ENCODE data around the gene RTN4RL1. TPM values are rescaled to one million over a fixed set of nuclear protein-coding genes. Genes with fewer than 3 reads are reported as not detected.

Gene RTN4RL1
- total RNA-seq, 2 experiments from 2014 or later, result not detected

DNA sequence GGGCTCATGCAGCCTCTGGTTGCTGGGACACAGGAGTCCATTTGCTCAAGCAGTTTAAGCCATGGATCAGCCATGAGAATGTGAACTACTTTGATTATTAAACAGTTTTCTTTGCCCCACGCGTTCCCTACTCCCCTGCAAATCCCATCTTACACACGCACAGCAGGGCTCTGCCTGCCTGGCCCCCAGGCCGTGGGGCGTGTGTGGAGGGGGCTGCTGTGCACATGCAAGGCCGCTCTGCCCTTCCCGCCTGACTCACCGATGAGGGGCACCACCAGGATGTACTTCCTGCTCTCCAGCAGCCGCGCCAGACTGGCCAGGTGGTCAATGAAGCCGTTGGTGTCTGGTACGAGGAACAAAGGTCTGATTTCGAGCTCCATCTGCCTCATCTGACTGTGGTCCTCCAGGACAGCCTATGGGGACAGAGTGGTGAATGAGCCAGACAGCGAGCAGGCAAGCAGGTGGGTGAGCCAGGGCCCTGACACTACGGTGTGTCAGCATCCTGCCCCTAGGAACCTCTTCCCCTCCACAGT lies 43.5 kb upstream of the RTN4RL1 start:
- ChIA-PET CTCF (ENCODE audit: unreplicated experiment) (interaction anchor here (1.5 kb wide), 1 partner anchor 81 kb away, joined by 4 read pairs; no protein-coding TSS in a partner anchor), POLR2A (no interaction called here)
- intact Hi-C loops (cut with micrococcal nuclease; ENCODE audit: unreplicated experiment), result no loop called here
- Histone ChIP-seq H3K4me2 (ENCODE audit: low read length) (no peak overlapping the region), H3K36me3 (ENCODE audit: insufficient read depth, low read length) (no peaks in the 10 kb centered on the region), H4K20me1 (ENCODE audit: insufficient read depth, low read length) (no peaks in the 10 kb centered on the region), H3K4me1 (ENCODE audit: insufficient read depth, low read length, poor library complexity, severe bottlenecking) (peaks cover 25% of the 10 kb centered on the region), H3K79me2 (ENCODE audit: insufficient read depth, low read depth, low read length) (no peaks in the 10 kb centered on the region), H2AFZ (ENCODE audit: low read length) (no peak overlapping the region), H3K4me3 (ENCODE audit: low read depth, low read length, poor library complexity, severe bottlenecking) (no peak overlapping the region), H3K27ac (ENCODE audit: low read depth, low read length, poor library complexity, severe bottlenecking) (peak overlapping the region; percentile 16), H3K9me2 (ENCODE audit: insufficient read depth, low read length) (no peaks in the 10 kb centered on the region), H3K9me3 (ENCODE audit: low read length) (no peaks in the 10 kb centered on the region)
- peak; percentile 49 for DNase-seq (ENCODE audit: low spot score)
- no peak for TF ChIP-seq EZH2phosphoT487 (IDR thresholded peaks at IDR 0.05; ENCODE audit: borderline replicate concordance, low read depth, low read length)
- TF ChIP-seq, protein P1, sequence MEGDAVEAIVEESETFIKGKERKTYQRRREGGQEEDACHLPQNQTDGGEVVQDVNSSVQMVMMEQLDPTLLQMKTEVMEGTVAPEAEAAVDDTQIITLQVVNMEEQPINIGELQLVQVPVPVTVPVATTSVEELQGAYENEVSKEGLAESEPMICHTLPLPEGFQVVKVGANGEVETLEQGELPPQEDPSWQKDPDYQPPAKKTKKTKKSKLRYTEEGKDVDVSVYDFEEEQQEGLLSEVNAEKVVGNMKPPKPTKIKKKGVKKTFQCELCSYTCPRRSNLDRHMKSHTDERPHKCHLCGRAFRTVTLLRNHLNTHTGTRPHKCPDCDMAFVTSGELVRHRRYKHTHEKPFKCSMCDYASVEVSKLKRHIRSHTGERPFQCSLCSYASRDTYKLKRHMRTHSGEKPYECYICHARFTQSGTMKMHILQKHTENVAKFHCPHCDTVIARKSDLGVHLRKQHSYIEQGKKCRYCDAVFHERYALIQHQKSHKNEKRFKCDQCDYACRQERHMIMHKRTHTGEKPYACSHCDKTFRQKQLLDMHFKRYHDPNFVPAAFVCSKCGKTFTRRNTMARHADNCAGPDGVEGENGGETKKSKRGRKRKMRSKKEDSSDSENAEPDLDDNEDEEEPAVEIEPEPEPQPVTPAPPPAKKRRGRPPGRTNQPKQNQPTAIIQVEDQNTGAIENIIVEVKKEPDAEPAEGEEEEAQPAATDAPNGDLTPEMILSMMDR (conservative IDR thresholded peaks at IDR 0.05; ENCODE audit: low read length), result no peak
- no TSS peak for BruUV-seq (replicated peaks)

DNA sequence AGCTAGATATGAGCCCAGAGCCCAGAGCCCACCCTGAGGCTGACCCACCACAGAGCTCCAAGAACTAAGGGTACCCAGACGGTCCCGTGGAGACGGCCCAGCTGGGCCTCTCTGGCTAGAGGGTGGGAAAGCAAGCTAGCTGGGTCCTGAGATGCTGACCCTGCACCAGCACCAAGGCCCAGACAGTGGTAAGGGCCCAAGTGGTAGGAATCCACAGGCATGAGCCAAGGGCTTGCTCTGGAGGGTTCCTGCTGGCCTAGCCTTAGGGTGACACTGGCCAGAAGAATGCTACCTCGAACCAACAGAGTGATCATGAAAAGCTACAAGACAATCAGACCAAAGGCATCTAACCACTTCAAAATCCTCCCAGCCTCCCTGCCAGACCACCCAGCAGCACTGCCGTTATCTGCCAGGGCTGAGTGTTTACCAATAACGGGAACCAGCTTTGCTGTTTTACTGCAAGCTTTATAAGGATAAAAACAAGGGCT lies 42.9 kb upstream of the RTN4RL1 start:
- no peak overlapping the region for H3K4me2 ChIP-seq (ENCODE audit: low read length)
- POLR2A ChIA-PET, result no interaction called here
- intact Hi-C loops (cut with micrococcal nuclease; ENCODE audit: unreplicated experiment), result no loop called here
- no peaks in the 10 kb centered on the region for H3K9me2 ChIP-seq (ENCODE audit: insufficient read depth, low read length)
- H3K9me3 ChIP-seq (ENCODE audit: low read length), result no peaks in the 10 kb centered on the region
- peak overlapping the region; percentile 16 for H3K27ac ChIP-seq (ENCODE audit: low read depth, low read length, poor library complexity, severe bottlenecking)
- CTCF ChIA-PET (ENCODE audit: unreplicated experiment), result interaction anchor here (1.5 kb wide), 1 partner anchor 81 kb away, joined by 4 read pairs; no protein-coding TSS in a partner anchor
- no peaks in the 10 kb centered on the region for H4K20me1 ChIP-seq (ENCODE audit: insufficient read depth, low read length)
- TF ChIP-seq, protein P1 (conservative IDR thresholded peaks at IDR 0.05; ENCODE audit: low read length), result no peak
- no peak for TF ChIP-seq EZH2phosphoT487 (IDR thresholded peaks at IDR 0.05; ENCODE audit: borderline replicate concordance, low read depth, low read length)
- no peak overlapping the region for H3K4me3 ChIP-seq (ENCODE audit: low read depth, low read length, poor library complexity, severe bottlenecking)
- no peaks in the 10 kb centered on the region for H3K36me3 ChIP-seq (ENCODE audit: insufficient read depth, low read length)
- no peaks in the 10 kb centered on the region for H3K79me2 ChIP-seq (ENCODE audit: insufficient read depth, low read depth, low read length)
- no peak for DNase-seq (ENCODE audit: low spot score)
- peaks cover 28% of the 10 kb centered on the region for H3K4me1 ChIP-seq (ENCODE audit: insufficient read depth, low read length, poor library complexity, severe bottlenecking)
- no peak overlapping the region for H2AFZ ChIP-seq (ENCODE audit: low read length)
- no TSS peak for BruUV-seq (replicated peaks)

DNA sequence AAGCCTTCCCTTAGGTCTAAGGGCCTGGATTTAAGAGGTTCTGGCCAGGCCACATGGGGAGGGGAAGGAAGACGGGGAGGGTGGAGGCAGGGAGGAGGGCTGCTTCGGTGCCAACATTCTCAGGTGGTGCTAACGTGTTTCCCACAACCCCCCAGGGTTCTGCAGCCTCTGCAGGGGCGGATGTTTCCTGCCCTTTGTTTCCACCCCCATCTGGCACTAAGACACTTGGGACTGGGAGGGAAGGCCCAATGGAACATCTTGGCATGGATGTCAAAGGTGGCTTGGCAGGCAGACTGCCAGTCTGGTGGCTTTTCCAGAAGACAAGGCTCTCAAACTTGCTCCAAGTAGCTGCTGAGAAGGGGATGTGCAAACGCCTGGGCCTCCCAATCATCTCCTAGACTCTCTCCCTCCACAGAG lies 42.5 kb upstream of the RTN4RL1 start:
- intact Hi-C loops (cut with micrococcal nuclease; ENCODE audit: unreplicated experiment), result no loop called here
- no peaks in the 10 kb centered on the region for H3K36me3 ChIP-seq (ENCODE audit: insufficient read depth, low read length)
- no peaks in the 10 kb centered on the region for H3K9me3 ChIP-seq (ENCODE audit: low read length)
- no peaks in the 10 kb centered on the region for H4K20me1 ChIP-seq (ENCODE audit: insufficient read depth, low read length)
- no peak for DNase-seq (ENCODE audit: low spot score)
- peaks cover 28% of the 10 kb centered on the region for H3K4me1 ChIP-seq (ENCODE audit: insufficient read depth, low read length, poor library complexity, severe bottlenecking)
- ChIA-PET POLR2A (no interaction called here), CTCF (ENCODE audit: unreplicated experiment) (no interaction called here)
- TF ChIP-seq, protein P1 (conservative IDR thresholded peaks at IDR 0.05; ENCODE audit: low read length), result no peak
- no peak for TF ChIP-seq EZH2phosphoT487 (IDR thresholded peaks at IDR 0.05; ENCODE audit: borderline replicate concordance, low read depth, low read length)
- no peaks in the 10 kb centered on the region for H3K79me2 ChIP-seq (ENCODE audit: insufficient read depth, low read depth, low read length)
- H3K27ac ChIP-seq (ENCODE audit: low read depth, low read length, poor library complexity, severe bottlenecking), result no peak overlapping the region
- no peaks in the 10 kb centered on the region for H3K9me2 ChIP-seq (ENCODE audit: insufficient read depth, low read length)
- no peak overlapping the region for H2AFZ ChIP-seq (ENCODE audit: low read length)
- no peak overlapping the region for H3K4me3 ChIP-seq (ENCODE audit: low read depth, low read length, poor library complexity, severe bottlenecking)
- BruUV-seq (replicated peaks), result no TSS peak
- no peak overlapping the region for H3K4me2 ChIP-seq (ENCODE audit: low read length)
